Small intestine (tissue), 7 donors: ENCODE measurements around the gene SLC39A1. TPM values are rescaled to one million over a fixed set of nuclear protein-coding genes. Genes with fewer than 3 reads are reported as not detected.
"Not testable (repeated sequence)": the region's sequence is repeated elsewhere in the genome, so short reads cannot be mapped to it uniquely, and the experiment has no call there.

Source experiments
- DNase-seq, 2 donors: peaks; one replicate each; pipeline versions ENCODE4 v3.0.0 to v3.0.0-alpha.2; 2013
- FAIRE-seq: peaks from 2 replicates; lab custom pipeline; 2012; peaks lifted over from hg19 to GRCh38; lab: Jason Lieb, UNC
- H3K27ac ChIP-seq, 3 donors: one replicate each; pipeline ENCODE4 v1.5.1; 2013; ENCODE audit warnings: low read length in 2 of 3, mild to moderate bottlenecking in 2 of 3, control low read depth in 1 of 3, inconsistent platforms in 1 of 3, low read depth in 1 of 3, moderate library complexity in 1 of 3
- H3K27me3 ChIP-seq, 3 donors: one replicate each; pipeline ENCODE4 v1.6.1; 2013; ENCODE audit warnings: low read length in 3 of 3, inconsistent platforms in 1 of 3; ENCODE audit not compliant: control insufficient read depth in 3 of 3, insufficient read depth in 3 of 3
- H3K36me3 ChIP-seq, 3 donors: one replicate each; pipeline ENCODE4 v1.6.1; 2013; ENCODE audit warnings: low read length in 3 of 3, inconsistent platforms in 1 of 3, low read depth in 1 of 3, mild to moderate bottlenecking in 1 of 3, moderate library complexity in 1 of 3; ENCODE audit not compliant: control insufficient read depth in 3 of 3, insufficient read depth in 2 of 3
- H3K4me1 ChIP-seq, 3 donors: one replicate each; pipeline ENCODE4 v1.6.1; 2013; ENCODE audit warnings: low read length in 2 of 3, inconsistent platforms in 1 of 3, low read depth in 1 of 3, mild to moderate bottlenecking in 1 of 3, moderate library complexity in 1 of 3; ENCODE audit not compliant: control insufficient read depth in 3 of 3, insufficient read depth in 2 of 3
- H3K4me3 ChIP-seq, 3 donors: one replicate each; pipeline ENCODE4 v1.5.1; 2013; ENCODE audit warnings: low read length in 3 of 3, control low read depth in 1 of 3, inconsistent platforms in 1 of 3, low read depth in 1 of 3, mild to moderate bottlenecking in 1 of 3, moderate library complexity in 1 of 3
- H3K9me3 ChIP-seq, 2 donors: one replicate each; pipeline ENCODE4 v1.6.1; 2013; ENCODE audit warnings: low read depth in 1 of 2, low read length in 1 of 2; ENCODE audit not compliant: control insufficient read depth in 2 of 2, insufficient read depth in 1 of 2
- WGBS, 3 donors: extraction: QIAGEN DNeasy Blood & Tissue Kit; methylation state at CpG; one replicate each; pipeline ENCODE4 v1.1.7; 2013; 5-methylcytosine and 5-hydroxymethylcytosine counted together
- polyA plus RNA-seq, 4 donors: library from polyadenylated mRNA; stranded (reverse) in 3 of 4; unstranded in 1 of 4; fragments of 200-250 nt in 3 of 4; fragments of 120-200 nt in 1 of 4; gene quantifications; one replicate each; pipeline versions ENCODE4 v1.2.1 to v1.2.3, GENCODE V29; 2013
- donor health status: healthy with polysubstance abuse.
- donor health status: control.
- donor health status: control.
- donor health status: Bipolar disorder and iron deficiency.
- donor health status: healthy.

SLC39A1 gene
- polyA plus RNA-seq, 4 donors = 23.7 to 100 (median 65.4) TPM

DNA sequence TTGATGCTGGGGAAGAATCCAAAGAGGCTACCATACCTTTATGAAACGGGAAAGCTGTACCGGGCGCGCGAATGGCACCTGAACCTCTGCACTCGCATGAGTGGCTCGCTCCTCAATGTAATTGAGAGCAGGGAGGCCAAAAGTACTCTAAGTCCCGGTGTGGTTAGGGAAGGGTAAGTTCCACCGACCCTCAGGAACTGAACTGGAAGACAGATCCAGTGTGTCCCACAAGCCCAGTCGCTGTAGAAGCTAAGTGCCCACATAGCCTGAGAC lies 41.6 kb downstream of the SLC39A1 start:
- Histone ChIP-seq H3K27me3 (no peaks in the 10 kb centered on the region), H3K4me1 (peaks cover 3 to 24% (median 6%) of the 10 kb centered on the region in 3 donors), H3K36me3 (peaks cover 0 to 6% (median 3%) of the 10 kb centered on the region in 3 donors), H3K27ac (peak overlapping the region in 2 of 3 donors; percentile 53 to 57), H3K9me3 (no peaks in the 10 kb centered on the region), H3K4me3 (peak overlapping the region; percentile 80 to 98 (median 85))
- FAIRE-seq = no peak
- WGBS, 3 donors = 1 to 3% (median 1%) methylated on average over 10 of the region's 10 CpGs
- peak; percentile 28 to 46 for DNase-seq

DNA sequence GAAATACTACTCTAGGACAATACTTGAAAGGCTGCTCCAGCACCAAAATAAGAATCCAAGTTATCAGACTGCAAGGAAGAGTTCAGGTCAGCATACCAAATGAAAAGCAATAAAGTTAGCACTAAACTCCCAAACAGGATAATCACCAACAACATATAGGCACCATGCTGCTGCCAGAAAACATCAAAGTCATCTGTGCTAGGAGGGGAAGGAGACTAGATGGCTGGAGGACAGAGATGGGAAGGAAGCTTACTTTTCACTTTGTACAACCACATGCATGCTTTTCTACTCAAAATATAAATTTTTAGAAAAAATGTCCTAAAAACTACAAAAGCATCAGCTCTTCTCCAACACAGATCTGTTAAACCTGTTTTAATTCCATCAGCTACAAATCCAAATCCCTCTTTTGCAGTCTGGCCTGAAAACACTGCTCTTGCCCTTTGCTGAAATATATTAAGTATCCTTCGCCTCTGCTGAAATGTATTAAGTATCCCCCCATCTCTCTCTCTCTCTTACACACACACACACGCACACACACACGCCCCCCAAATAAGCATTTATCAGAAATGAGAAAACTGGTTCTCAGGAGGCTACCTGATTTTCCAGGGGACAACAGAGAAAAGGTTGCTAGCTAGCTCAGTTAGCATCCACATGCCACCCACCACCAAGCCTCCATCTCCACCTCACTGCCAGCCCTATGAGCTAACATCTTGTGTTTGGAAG lies 42.1 kb downstream of the SLC39A1 start:
- Histone ChIP-seq H3K27ac (peak overlapping the region in 1 of 3 donors; percentile 53), H3K36me3 (peaks cover 0 to 6% (median 3%) of the 10 kb centered on the region in 3 donors), H3K4me1 (peaks cover 3 to 24% (median 6%) of the 10 kb centered on the region in 3 donors), H3K4me3 (peak overlapping the region in 2 of 3 donors; percentile 85 to 98), H3K9me3 (no peaks in the 10 kb centered on the region), H3K27me3 (no peaks in the 10 kb centered on the region)
- WGBS, 3 donors = 20 to 40% (median 28%) methylated on average over 3 of the region's 3 CpGs
- FAIRE-seq (no peak), DNase-seq (no peak)

DNA sequence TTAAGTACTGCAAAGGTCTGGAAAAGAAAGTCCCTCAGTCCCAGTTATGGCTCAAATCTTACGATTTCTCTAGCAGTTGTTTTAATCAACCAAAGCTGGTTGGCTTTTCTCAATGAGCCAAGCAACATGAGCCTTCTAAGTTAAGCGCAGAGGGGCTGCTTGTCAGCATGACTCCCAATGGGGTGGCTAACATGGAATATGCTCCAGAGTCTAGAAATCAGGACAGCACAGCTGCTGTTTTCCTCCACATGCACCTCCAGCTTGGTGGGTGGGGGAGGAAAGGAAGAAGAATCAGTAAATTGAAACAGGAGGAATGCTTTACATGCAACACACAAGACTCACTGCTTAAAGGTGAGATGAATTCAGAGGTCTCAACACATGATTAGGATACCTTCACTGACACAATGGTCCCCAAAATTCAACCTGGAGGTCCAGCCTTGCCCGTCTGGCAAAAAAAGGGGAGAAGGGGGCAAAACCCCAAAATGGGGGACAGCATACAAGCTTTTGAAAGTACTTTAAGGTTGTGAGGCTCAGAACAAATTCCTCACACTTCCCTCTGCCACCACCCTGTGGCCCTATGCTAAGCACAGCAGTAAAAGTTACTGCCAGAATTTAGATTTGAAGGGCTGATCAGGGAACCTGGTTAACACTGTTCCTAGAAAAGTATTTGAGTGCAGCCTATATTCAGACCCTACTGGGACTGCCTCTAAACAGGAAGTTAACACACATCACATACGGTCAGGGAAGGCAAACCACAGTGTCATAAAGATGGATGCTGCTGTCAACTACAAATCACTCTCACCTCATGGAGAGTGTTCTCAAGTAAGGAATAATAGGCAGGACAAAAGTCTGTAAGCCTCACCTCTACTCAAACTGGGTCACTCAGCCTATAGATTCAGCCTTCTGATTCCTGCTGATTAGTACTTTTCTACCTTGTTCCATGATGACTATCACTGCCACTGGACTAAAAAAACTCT lies 43.2 kb downstream of the SLC39A1 start:
- H3K4me1 ChIP-seq = peaks cover 3 to 24% (median 6%) of the 10 kb centered on the region in 3 donors
- WGBS, 3 donors = 50 to 55% (median 54%) methylated on average over 4 of the region's 4 CpGs
- H3K36me3 ChIP-seq = peaks cover 0 to 7% (median 3%) of the 10 kb centered on the region in 3 donors
- FAIRE-seq (no peak), DNase-seq (peak in 1 of 2 donors; percentile 21)
- H3K4me3 ChIP-seq = no peak overlapping the region
- no peaks in the 10 kb centered on the region for H3K9me3 ChIP-seq
- H3K27ac ChIP-seq = peak overlapping the region in 2 of 3 donors; percentile 26 to 28
- no peaks in the 10 kb centered on the region for H3K27me3 ChIP-seq

DNA sequence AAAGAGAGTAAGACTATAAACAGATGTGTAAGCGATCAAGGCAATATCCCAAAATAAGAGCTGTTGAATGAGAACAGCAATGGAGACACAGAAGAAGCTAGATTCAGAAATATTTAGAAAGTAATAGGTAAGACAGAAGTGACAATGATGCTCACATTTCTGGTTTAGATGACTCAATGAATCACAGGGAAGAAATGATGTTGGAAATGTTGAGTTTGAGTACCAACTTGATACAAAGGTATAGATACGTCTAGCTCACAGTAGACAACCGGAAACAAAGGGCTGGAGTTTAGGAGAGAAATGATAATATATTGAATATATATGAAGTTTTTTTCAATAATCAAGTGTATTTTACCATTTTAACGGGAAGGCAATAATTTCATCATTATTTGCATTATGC lies 47.0 kb downstream of the SLC39A1 start:
- 85 to 89% (median 87%) methylated on average over 4 of the region's 4 CpGs for WGBS, 3 donors
- no peak for FAIRE-seq
- peaks cover 0 to 18% (median 3%) of the 10 kb centered on the region in 3 donors for H3K36me3 ChIP-seq
- H3K9me3 ChIP-seq = no peaks in the 10 kb centered on the region
- peaks cover 3 to 12% (median 6%) of the 10 kb centered on the region in 3 donors for H3K4me1 ChIP-seq
- DNase-seq = no peak
- no peaks in the 10 kb centered on the region for H3K27me3 ChIP-seq
- no peak overlapping the region for H3K4me3 ChIP-seq
- no peak overlapping the region for H3K27ac ChIP-seq

DNA sequence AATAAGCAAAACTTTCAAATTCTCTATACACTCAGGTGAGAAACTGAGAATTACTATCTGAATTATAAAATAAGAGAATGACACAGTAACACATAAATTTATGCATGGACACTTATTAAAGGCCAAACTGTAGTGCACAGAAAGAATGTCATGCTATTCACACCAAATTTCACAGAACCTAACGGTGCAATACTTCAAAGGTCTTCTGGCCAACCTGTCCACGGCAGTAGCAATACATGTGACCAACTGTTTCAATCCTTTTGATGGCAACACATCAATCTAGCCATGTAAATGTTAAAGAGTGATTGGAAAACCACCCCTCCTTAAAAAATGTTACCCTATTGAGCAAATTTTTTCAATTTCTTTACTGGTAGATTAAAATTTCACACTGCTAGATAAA lies 51.0 kb downstream of the SLC39A1 start:
- Histone ChIP-seq H3K36me3 (peaks cover 0 to 25% (median 0%) of the 10 kb centered on the region in 3 donors), H3K27me3 (no peaks in the 10 kb centered on the region), H3K9me3 (no peaks in the 10 kb centered on the region), H3K27ac (no peak overlapping the region), H3K4me1 (no peaks in the 10 kb centered on the region), H3K4me3 (no peak overlapping the region)
- DNase-seq = no peak
- 54 to 74% (median 63%) methylated on average over 2 of the region's 2 CpGs for WGBS, 3 donors
- no peak for FAIRE-seq

DNA sequence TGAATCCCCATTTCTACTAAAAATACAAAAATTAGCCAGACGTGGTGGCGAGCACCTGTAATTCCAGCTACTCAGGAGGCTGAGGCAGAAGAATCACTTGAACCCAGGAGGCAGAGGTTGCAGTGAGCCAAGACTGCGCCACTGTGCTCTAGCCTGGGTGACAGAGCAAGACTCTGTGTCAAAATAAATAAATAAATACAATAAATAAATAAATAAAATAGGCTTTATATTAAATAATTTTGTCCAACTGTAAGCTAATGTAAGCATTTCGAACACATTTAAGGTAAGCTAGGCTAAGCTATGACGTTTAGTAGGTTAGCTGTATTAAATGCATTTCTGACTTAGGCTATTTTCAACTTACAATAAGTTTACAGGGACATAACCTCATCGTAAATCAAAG lies 52.8 kb downstream of the SLC39A1 start:
- WGBS, 3 donors = 78 to 86% (median 85%) methylated on average over 6 of the region's 6 CpGs
- not testable (repeated sequence) for FAIRE-seq, H3K4me1 ChIP-seq, H3K27ac ChIP-seq, H3K27me3 ChIP-seq, H3K9me3 ChIP-seq, H3K4me3 ChIP-seq, DNase-seq
- H3K36me3 ChIP-seq = peaks cover 0 to 24% (median 0%) of the 10 kb centered on the region in 3 donors

Other genes starting within 250 kb of the SLC39A1 start
- 10 to 100 TPM; 14.9 to 52.6 (median 22.6) TPM for gene INTS3, start 235.5 kb downstream of the SLC39A1 start, polyA plus RNA-seq
- gene SLC27A3, start 188.1 kb downstream of the SLC39A1 start, polyA plus RNA-seq = 10 to 100 TPM in 2 of 4 donors, 1 to 10 TPM in 2; 5.4 to 50.4 (median 16.9) TPM
- gene GATAD2B, start 40.6 kb downstream of the SLC39A1 start, polyA plus RNA-seq = 10 to 100 TPM in 1 of 4 donors, 1 to 10 TPM in 3; 2.9 to 11.3 (median 4.0) TPM
- 10 to 100 TPM; 18.9 to 35.6 (median 20.3) TPM for gene DENND4B, start 16.8 kb downstream of the SLC39A1 start, polyA plus RNA-seq
- 10 to 100 TPM; 21.7 to 49.4 (median 33.3) TPM for gene CRTC2, start 4.9 kb downstream of the SLC39A1 start, polyA plus RNA-seq
- 10 to 100 TPM in 2 of 4 donors, 1 to 10 TPM in 2; 5.8 to 24.1 (median 11.7) TPM for gene CREB3L4, start 4.4 kb upstream of the SLC39A1 start, polyA plus RNA-seq
- gene JTB, start 14.1 kb upstream of the SLC39A1 start, polyA plus RNA-seq = 100 to 1,000 TPM; 139 to 307 (median 237) TPM
- 100 to 1,000 TPM; 117 to 179 (median 136) TPM for gene RAB13, start 22.8 kb upstream of the SLC39A1 start, polyA plus RNA-seq
- over 10,000 TPM in 2 of 4 donors, 1,000 to 10,000 TPM in 2; 6,335 to 13,657 (median 9,525) TPM for gene RPS27, start 27.2 kb upstream of the SLC39A1 start, polyA plus RNA-seq
- under 1 TPM in 2 of 4 donors, not detected in 2; 0.01 to 0.03 TPM for gene NUP210L, start 191.5 kb upstream of the SLC39A1 start, polyA plus RNA-seq
- 100 to 1,000 TPM; 244 to 335 (median 277) TPM for gene TPM3, start 228.6 kb upstream of the SLC39A1 start, polyA plus RNA-seq
- gene CFAP141, start 242.8 kb upstream of the SLC39A1 start, polyA plus RNA-seq = not detected